ENCODE measurements around the gene TUBB2A. TPM values are rescaled to one million over a fixed set of nuclear protein-coding genes. Genes with fewer than 3 reads are reported as not detected.
A peak's percentile ranks its signal among the peaks of the same experiment; 100 is the strongest.

Gene TUBB2A
- total and polyA plus RNA-seq, 2 of the 13 experiments (the other 11 are each of a cell fraction or from before 2014, with no cell fraction given): 35.3 to 106 TPM

GRCh38 chr6:3118353-3119039 lies 38.8 kb downstream of the TUBB2A start, which contains the start of gene BPHL (continued):
- TF ChIP-seq ZBTB25 (CRISPR knock-in tag; IDR thresholded peaks at IDR 0.05) (peak; percentile 90), SCMH1 (CRISPR knock-in tag; IDR thresholded peaks at IDR 0.05; ENCODE audit: borderline replicate concordance) (no peak), MIER2 (CRISPR knock-in tag; IDR thresholded peaks at IDR 0.05) (no peak; the same call in 1 of the 2 replicates), LBX2 (CRISPR knock-in tag; IDR thresholded peaks at IDR 0.05; ENCODE audit: borderline replicate concordance) (peak; percentile 94), ZNF431 (CRISPR knock-in tag; IDR thresholded peaks at IDR 0.05; ENCODE audit: borderline replicate concordance, low read depth) (peak; percentile 54; the same call in 1 of the 2 replicates), MTF1 (CRISPR knock-in tag; IDR thresholded peaks at IDR 0.05) (no peak), U2AF2 (IDR thresholded peaks at IDR 0.05; ENCODE audit: low read depth, low read length) (no peak), PLRG1 (conservative IDR thresholded peaks at IDR 0.05) (no peak), HES4 (CRISPR knock-in tag; IDR thresholded peaks at IDR 0.05; ENCODE audit: borderline replicate concordance) (peak; percentile 96), ZNF468 (CRISPR knock-in tag; IDR thresholded peaks at IDR 0.05) (no peak), KAT7 (CRISPR knock-in tag; IDR thresholded peaks at IDR 0.05; ENCODE audit: borderline replicate concordance) (peak; percentile 98), SETDB1 (CRISPR knock-in tag; IDR thresholded peaks at IDR 0.05; ENCODE audit: borderline replicate concordance) (peak; percentile 70; the same call in 1 of the 2 replicates), ZNF263 (CRISPR knock-in tag; IDR thresholded peaks at IDR 0.05) (peak; percentile 80), HOXA9 (CRISPR knock-in tag; IDR thresholded peaks at IDR 0.05; ENCODE audit: borderline replicate concordance) (peak; percentile 92; the same call in 1 of the 2 replicates), ZNF33A (CRISPR knock-in tag; IDR thresholded peaks at IDR 0.05; ENCODE audit: borderline replicate concordance) (no peak)
- TF ChIP-seq, protein P1, sequence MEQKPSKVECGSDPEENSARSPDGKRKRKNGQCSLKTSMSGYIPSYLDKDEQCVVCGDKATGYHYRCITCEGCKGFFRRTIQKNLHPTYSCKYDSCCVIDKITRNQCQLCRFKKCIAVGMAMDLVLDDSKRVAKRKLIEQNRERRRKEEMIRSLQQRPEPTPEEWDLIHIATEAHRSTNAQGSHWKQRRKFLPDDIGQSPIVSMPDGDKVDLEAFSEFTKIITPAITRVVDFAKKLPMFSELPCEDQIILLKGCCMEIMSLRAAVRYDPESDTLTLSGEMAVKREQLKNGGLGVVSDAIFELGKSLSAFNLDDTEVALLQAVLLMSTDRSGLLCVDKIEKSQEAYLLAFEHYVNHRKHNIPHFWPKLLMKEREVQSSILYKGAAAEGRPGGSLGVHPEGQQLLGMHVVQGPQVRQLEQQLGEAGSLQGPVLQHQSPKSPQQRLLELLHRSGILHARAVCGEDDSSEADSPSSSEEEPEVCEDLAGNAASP (CRISPR knock-in tag; IDR thresholded peaks at IDR 0.05; ENCODE audit: borderline replicate concordance): no peak; the same call in 1 of the 2 replicates
- TF ChIP-seq, protein P2, sequence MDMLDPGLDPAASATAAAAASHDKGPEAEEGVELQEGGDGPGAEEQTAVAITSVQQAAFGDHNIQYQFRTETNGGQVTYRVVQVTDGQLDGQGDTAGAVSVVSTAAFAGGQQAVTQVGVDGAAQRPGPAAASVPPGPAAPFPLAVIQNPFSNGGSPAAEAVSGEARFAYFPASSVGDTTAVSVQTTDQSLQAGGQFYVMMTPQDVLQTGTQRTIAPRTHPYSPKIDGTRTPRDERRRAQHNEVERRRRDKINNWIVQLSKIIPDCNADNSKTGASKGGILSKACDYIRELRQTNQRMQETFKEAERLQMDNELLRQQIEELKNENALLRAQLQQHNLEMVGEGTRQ (IDR thresholded peaks at IDR 0.05; ENCODE audit: low read depth, low read length): no peak
- TF ChIP-seq, protein P2 (CRISPR knock-in tag; IDR thresholded peaks at IDR 0.05; ENCODE audit: borderline replicate concordance): no peak; the same call in 1 of the 2 replicates
- TF ChIP-seq, protein P3, sequence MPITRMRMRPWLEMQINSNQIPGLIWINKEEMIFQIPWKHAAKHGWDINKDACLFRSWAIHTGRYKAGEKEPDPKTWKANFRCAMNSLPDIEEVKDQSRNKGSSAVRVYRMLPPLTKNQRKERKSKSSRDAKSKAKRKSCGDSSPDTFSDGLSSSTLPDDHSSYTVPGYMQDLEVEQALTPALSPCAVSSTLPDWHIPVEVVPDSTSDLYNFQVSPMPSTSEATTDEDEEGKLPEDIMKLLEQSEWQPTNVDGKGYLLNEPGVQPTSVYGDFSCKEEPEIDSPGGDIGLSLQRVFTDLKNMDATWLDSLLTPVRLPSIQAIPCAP (CRISPR knock-in tag; IDR thresholded peaks at IDR 0.05; ENCODE audit: low read depth): no peak; the same call in 1 of the 2 replicates
- TF ChIP-seq, protein P4, sequence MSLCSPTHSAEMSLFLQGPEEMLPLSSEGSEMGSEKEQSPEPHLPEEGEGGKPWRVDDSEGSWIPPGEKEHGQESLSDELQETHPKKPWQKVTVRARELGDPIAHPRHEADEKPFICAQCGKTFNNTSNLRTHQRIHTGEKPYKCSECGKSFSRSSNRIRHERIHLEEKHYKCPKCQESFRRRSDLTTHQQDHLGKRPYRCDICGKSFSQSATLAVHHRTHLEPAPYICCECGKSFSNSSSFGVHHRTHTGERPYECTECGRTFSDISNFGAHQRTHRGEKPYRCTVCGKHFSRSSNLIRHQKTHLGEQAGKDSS (CRISPR knock-in tag; IDR thresholded peaks at IDR 0.05; ENCODE audit: borderline replicate concordance, low read depth): peak; percentile 93; the same call in 1 of the 2 replicates

Data from HepG2 (cell line).